HG03280 (cell line): ENCODE results near the gene SHROOM1.

Experiments used
- ATAC-seq: cut with Tn5 transposase; IDR thresholded peaks from one replicate; pipeline ENCODE4 v1.9.1; 2021; ENCODE audit warnings: mild to moderate bottlenecking, moderate library complexity; ENCODE audit not compliant: unreplicated experiment

SHROOM1 gene

DNA sequence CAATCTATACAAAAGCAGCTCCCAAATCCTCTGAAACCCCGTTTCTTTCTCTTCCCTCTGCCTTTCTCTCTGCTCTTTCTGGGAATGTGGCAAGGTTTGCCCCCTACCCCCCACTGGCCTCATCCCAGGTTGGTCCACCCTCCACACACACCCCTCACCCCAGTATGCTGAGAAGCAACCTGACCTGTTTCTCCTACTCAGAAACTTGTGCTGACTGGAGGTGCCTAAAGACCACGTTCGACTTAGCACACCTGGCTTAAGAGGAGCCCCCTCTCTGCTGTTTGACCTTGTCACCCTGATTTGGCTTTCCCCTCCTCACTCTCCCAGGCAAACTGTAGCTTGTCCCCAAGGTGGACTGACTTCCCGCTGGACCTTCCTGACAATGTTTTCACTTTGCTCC lies 52.3 kb downstream of the SHROOM1 start:
- ATAC-seq: no peak

DNA sequence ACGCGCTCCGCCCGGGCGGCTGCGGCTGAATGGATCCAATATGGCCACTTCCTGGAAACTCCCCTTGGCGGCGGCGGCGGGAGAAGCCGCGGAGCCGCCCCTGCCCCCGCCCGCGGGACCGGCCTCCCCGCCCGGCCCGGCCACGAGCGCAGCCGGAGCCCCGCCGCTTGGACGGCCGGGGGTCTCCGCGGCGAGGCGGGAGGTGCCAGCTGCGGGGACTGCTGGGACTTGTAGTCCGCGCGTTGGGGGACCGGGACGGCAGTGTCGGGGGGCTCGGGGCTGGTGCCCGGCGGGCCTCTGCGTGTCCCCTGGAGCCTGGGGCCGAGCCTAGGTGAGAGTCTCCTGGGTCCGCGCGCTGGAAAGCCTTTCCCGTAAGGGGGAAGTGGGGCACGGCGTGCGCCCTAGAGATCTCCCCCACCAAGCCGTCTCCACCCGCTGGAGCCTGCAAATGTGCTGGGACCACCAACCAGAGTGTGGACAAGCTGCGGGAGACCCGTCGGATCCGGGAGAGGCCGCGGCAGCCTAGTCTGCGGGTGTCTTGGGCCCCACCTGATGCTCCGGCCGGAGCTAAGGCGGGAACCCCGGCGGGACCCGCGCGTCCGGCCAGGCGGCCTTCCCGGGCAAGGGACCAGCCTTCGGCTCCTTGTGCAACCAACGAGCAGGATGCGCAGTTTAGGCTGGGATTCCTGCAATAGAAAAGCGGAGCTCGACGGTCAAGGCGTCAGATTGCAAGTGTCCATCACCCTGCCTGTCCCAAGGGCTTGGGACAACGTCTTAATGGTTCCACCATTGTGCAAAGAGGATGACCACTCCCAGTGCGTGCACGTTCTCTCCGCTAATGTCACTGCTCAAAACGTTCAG lies 53.0 kb downstream of the SHROOM1 start, which contains the start of gene SEPTIN8:
SEPTIN8 (minus strand) TSS at position 31 of the 861 bp plus-strand sequence. CDS start 102 bp downstream, outside the sequence.
- ATAC-seq: peak; percentile 69

DNA sequence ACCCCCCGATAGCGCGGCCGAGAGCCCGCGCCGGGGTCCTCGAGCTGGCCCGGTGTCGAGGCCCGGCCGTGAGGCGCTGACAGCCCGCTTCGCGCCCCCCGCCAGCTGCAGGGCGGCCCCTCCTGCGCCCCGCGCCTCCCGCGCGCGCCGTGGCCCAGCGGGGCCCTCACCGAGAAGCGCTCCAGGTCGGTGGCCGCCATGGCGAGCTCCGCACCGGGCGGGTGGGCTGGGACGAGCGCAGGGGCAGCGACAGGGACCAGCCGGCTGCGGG lies 53.6 kb downstream of the SHROOM1 start:
- no peak for ATAC-seq

DNA sequence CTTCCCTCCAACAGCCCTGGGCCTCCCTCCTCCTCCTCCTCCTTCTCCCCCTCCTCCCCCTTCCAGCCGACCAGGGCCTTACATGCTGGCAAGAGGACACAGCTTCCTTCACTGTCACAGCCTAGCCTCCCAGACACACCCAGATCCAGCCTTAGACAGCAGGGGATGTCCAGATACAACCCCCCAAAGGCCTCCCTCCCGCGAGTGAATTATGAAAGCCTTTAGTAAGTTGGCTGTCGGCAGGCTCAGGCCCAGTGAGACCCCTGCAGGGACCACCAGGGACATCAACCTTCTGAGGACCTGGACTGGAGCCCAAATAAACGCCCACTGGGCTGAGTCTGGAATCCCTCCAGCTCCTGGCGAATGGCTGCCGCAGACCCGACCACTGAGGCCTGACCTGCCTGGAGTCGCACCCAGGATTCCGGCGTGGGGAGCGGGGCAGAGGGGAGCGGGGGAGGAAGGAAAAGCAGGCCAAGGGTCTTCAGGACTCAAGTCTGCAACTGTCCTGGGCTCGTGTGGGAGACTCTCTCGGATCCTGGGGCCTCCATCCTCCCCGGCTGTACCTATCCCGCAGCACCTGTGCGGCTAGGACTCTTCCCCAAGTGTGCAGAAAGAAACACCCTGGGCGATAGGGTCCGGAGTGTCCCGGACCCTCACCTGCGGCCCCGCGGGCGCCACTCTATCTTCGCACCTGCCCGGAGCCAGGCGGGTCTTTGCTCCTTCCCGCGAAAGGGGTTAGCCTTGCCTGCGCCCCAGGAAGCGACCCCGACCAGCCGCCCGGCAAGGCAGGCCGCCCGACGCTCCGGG lies 54.1 kb downstream of the SHROOM1 start:
- peak; percentile 30 for ATAC-seq

DNA sequence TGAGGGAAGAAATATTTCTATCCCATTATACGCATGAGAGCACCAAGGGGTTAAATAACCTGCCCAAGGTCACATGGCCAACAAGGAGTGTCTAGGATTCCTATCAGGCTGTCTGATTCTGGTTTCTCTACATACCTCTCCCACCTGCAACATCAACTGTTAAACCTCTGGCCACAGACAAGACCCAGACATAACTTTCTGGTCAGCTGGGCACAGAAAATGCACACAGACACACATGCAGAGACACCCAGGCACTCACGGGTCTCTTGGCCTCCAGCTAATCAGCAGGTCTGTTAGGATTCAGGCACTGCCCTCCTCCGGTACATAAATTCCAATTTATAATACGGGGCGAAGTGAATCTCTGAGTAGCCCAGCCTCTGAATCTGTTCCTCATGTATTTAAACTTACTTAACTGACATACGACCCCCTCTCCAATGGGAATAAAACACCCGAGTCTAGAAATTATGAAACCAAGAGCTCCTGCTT lies 54.9 kb downstream of the SHROOM1 start:
- no peak for ATAC-seq

DNA sequence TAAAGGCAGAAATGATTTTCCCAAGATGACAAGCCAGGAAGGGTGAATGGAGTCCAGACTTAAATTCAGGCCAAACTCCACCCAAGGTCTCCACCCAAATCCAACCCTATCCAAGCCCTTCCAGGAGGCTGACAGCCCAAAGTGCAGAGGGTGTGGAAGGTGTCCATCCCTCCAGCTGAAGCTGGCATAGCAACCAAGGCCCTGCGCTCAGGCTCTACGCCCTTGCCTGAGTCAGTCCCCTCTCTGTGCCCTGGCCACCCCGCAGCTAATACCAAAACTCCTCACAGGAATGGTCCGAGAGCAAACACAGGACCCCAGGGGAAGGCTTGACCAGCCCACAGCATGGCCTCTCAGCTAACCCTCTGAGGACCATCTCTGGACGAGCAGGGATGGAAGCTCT lies 55.6 kb downstream of the SHROOM1 start:
- no peak for ATAC-seq

DNA sequence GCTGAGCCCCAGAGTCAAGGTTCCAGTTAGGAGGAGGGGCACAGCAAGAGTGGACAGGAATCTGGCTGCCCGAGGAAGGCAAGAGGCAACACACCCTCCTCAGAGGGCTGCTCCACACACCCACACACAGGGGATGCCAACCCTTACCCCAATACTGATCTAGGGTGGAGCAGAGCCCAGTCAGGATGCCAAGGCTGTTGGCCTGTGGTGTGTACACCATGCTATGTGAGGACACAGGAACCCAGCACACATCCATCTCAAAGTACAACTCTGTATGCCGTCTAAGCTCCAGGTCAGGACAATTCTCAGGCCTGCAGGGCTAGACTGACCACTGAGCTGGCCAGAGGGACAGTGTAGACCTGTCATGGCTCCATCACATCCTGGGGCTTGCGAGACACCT lies 56.0 kb downstream of the SHROOM1 start:
- ATAC-seq: no peak

DNA sequence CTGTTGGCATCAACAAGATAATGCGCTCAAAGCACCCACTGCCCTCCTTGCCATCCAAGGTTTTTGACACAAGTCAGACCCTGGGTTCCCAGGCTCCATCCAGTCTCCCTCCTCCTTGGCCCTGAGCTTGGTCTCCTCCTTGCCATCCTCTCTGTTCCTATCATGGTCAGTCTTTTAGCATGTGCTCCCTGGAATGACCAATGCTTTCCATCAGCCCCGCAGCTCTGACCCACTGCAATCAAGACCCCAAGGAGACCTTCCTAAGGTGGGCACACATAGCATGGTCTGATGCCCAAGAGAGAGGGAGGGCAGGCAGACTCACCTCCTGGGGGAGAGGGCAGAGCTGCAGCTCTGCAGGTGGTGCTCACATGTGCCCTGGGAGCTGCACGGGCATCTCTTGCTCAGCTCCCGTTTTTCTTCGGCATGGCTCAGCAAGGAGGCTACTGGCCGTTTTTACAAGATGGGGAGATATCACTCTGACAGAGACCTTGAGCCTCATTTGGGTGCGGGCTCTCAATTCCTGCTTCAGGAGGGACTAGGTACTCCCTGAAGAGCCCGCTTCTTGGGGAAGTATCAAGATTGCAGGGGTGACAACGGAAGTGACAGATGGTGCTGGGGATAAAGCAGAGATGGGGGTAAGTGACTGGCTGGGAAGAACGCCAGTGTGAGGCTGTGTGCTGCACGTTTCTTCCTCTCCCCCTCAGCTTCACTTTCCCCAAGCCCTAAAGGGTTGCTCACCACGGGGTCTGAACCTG lies 56.7 kb downstream of the SHROOM1 start:
- ATAC-seq: no peak

DNA sequence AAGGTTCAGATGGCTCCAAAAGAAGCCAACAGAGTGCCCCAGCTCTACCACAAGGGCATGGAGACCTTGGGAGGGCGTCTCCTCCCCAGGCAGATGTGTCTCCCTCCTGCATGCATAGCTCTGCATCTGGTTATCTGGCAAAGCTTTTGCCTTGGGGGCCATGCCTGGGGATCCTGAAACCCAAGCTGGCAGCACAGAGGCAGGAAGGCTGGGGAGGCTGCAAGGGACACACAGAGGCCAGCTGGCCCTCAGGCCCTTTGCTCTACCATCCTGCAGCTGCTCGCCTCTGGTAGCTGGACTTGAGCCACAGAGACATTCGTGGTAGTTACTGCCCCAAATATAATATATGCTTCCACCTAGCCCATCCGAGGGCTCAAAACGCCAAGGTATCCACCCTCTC lies 57.3 kb downstream of the SHROOM1 start:
- ATAC-seq: no peak

DNA sequence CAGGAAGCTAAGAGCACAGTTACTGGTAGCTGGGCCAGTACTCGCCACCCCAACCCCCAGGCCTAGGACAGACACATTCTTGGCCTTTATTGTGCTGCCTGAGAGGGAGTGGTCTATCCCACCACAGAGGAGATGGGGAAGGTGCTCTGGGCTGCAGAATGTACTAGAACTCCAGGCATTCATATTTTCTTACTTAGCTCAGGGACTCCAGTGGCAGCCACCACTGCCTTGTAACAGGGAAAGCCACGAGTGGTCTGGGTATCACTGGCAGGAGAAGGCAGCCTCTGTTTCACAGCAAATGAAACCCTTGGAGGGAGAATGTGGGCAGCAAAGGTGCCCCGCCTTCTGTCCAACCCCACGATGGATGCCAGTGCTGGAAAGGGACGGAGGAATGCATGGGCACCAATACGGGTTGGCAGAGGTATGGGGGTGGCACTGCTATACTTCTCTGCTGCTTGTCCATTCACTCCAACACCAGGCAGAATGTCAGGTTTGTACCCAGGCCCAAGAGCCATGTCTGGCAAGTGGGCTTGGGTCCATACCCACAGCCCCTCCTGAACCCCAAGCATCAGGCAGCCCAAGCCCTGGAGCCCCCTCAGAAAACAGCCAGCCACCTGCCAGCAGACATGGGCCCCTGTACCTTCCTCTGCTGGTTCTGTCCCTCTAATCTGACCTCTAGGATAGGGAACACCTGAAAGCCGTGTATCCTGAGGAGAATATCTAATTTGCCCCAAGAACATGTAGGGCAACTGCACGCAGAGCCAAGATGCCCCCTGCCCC lies 58.0 kb downstream of the SHROOM1 start:
- no peak for ATAC-seq
